ENCODE results near the gene DTHD1. TPM values are rescaled to one million over a fixed set of nuclear protein-coding genes. Genes with fewer than 3 reads are reported as not detected.

DTHD1 gene
- total and polyA plus RNA-seq, 2 experiments from 2014 or later, result not detected

DNA sequence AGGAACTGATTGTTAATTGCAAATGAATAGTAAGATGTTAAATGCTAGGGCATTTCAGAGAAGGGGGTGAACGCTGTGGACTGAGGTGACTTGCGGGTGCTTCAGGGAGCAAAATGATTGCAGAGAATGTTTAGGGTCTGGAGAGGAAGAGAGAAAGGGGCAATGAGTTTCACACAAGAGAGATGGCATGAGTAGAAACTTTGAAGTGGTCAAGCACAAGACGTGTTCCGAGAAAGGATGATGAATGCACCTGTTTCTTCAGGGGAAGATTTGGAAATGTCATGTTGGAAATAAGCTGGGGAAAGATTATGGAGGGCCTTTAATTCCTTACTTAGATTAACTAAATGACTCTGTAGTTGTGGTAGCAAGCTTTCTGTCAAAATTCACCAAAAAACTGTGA, 43.4 kb downstream of the DTHD1 start:
- no peaks in the 10 kb centered on the region for H3K79me2 ChIP-seq (ENCODE audit: insufficient read depth)
- H3K9ac ChIP-seq, result no peak overlapping the region
- 48 to 56% methylated on average over 4 of the region's 4 CpGs for WGBS, 2 experiments (ENCODE audit: low coverage in 1 of 2, low lambda C conversion rate in 2 of 2, missing lambda C conversion rate in 2 of 2)
- H4K20me1 ChIP-seq (ENCODE audit: insufficient read depth), result no peaks in the 10 kb centered on the region
- H3K4me2 ChIP-seq (ENCODE audit: unreplicated experiment), result no peak overlapping the region
- H3K27ac ChIP-seq, result no peak overlapping the region
- H3K4me1 ChIP-seq (ENCODE audit: insufficient read depth), result no peaks in the 10 kb centered on the region
- TF ChIP-seq EZH2phosphoT487 (IDR thresholded peaks at IDR 0.05; ENCODE audit: insufficient read depth, low read depth) (no peak), EZH2 (IDR thresholded peaks at IDR 0.05; ENCODE audit: insufficient read depth, poor library complexity, severe bottlenecking) (no peak)
- no peak overlapping the region for H3K4me3 ChIP-seq
- DNase-seq, result no peak
- no peak overlapping the region for H2AFZ ChIP-seq
- H3K9me2 ChIP-seq (ENCODE audit: insufficient read depth), result no peaks in the 10 kb centered on the region
- in situ Hi-C loops (cut with MboI), result loop anchor here (25.0 kb wide), 2 partner anchors 87 to 1062 kb away; no protein-coding TSS in a partner anchor
- H3F3A ChIP-seq (ENCODE audit: insufficient read depth), result no peaks in the 10 kb centered on the region
- H3K9me3 ChIP-seq (ENCODE audit: low read depth), result no peaks in the 10 kb centered on the region
- no peaks in the 10 kb centered on the region for H3K27me3 ChIP-seq (replicated peaks; ENCODE audit: insufficient read depth)
- H3K36me3 ChIP-seq (ENCODE audit: low read depth), result no peaks in the 10 kb centered on the region

- no peaks in the 10 kb centered on the region for H3K79me2 ChIP-seq (ENCODE audit: insufficient read depth)
- H3K9me2 ChIP-seq (ENCODE audit: insufficient read depth), result no peaks in the 10 kb centered on the region
- H3K4me3 ChIP-seq, result no peak overlapping the region
- no peaks in the 10 kb centered on the region for H3F3A ChIP-seq (ENCODE audit: insufficient read depth)
- no peak overlapping the region for H2AFZ ChIP-seq
- no peak overlapping the region for H3K9ac ChIP-seq
- no peaks in the 10 kb centered on the region for H3K9me3 ChIP-seq (ENCODE audit: low read depth)
- no peaks in the 10 kb centered on the region for H3K36me3 ChIP-seq (ENCODE audit: low read depth)
- H3K4me2 ChIP-seq (ENCODE audit: unreplicated experiment), result no peak overlapping the region
- WGBS, 2 experiments (ENCODE audit: low coverage in 1 of 2, low lambda C conversion rate in 2 of 2, missing lambda C conversion rate in 2 of 2), result 13 to 25% methylated on average over 1 of the region's 1 CpG
- DNase-seq, result no peak
- no peaks in the 10 kb centered on the region for H3K4me1 ChIP-seq (ENCODE audit: insufficient read depth)
- no peak overlapping the region for H3K27ac ChIP-seq
- TF ChIP-seq EZH2phosphoT487 (IDR thresholded peaks at IDR 0.05; ENCODE audit: insufficient read depth, low read depth) (no peak), EZH2 (IDR thresholded peaks at IDR 0.05; ENCODE audit: insufficient read depth, poor library complexity, severe bottlenecking) (no peak)
- H3K27me3 ChIP-seq (replicated peaks; ENCODE audit: insufficient read depth), result no peaks in the 10 kb centered on the region
- in situ Hi-C loops (cut with MboI), result loop anchor here (25.0 kb wide), 1 partner anchor 1062 kb away; no protein-coding TSS in a partner anchor
- H4K20me1 ChIP-seq (ENCODE audit: insufficient read depth), result no peaks in the 10 kb centered on the region
Observed at GRCh38 chr4:36325499-36325898, 44.1 kb downstream of the DTHD1 start.

DNA sequence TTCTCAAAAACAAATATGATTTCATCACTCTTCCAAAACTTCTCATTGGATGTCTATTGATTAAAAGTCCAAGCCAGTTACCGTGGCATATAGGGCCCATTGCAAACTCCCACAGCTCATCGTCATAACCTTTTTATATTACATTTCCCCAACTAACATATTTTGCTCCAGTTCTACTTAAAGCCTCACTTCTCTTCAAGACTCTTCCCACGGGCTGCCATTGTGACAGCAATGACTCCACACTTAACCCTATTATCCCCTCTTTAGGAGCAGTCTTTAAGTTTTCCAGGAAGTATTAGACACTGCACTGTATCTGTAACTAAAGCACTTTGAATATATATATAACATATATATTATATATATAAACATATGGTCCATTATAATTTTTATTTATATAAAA, 44.5 kb downstream of the DTHD1 start:
- Histone ChIP-seq H3K27me3 (replicated peaks; ENCODE audit: insufficient read depth) (no peaks in the 10 kb centered on the region), H3K27ac (no peak overlapping the region), H4K20me1 (ENCODE audit: insufficient read depth) (no peaks in the 10 kb centered on the region), H3K9me3 (ENCODE audit: low read depth) (no peaks in the 10 kb centered on the region), H3F3A (ENCODE audit: insufficient read depth) (no peaks in the 10 kb centered on the region), H2AFZ (no peak overlapping the region), H3K4me3 (no peak overlapping the region), H3K4me1 (ENCODE audit: insufficient read depth) (no peaks in the 10 kb centered on the region), H3K36me3 (ENCODE audit: low read depth) (no peaks in the 10 kb centered on the region), H3K79me2 (ENCODE audit: insufficient read depth) (no peaks in the 10 kb centered on the region), H3K9me2 (ENCODE audit: insufficient read depth) (no peaks in the 10 kb centered on the region), H3K4me2 (ENCODE audit: unreplicated experiment) (no peak overlapping the region), H3K9ac (no peak overlapping the region)
- WGBS, 2 experiments (ENCODE audit: low coverage in 1 of 2, low lambda C conversion rate in 2 of 2, missing lambda C conversion rate in 2 of 2), result 24 to 25% methylated on average over 3 of the region's 3 CpGs
- no peak for TF ChIP-seq EZH2phosphoT487 (IDR thresholded peaks at IDR 0.05; ENCODE audit: insufficient read depth, low read depth)
- no peak for DNase-seq
- in situ Hi-C loops (cut with MboI), result loop anchor here (25.0 kb wide), 1 partner anchor 1061 kb away; no protein-coding TSS in a partner anchor

- in situ Hi-C loops (cut with MboI), result loop anchor here (25.0 kb wide), 1 partner anchor 1061 kb away; no protein-coding TSS in a partner anchor
- H3K27ac ChIP-seq, result no peak overlapping the region
- 47 to 75% methylated on average over 4 of the region's 4 CpGs for WGBS, 2 experiments (ENCODE audit: low coverage in 1 of 2, low lambda C conversion rate in 2 of 2, missing lambda C conversion rate in 2 of 2)
- no peak for DNase-seq
- no peak overlapping the region for H3K9ac ChIP-seq
- TF ChIP-seq EZH2 (IDR thresholded peaks at IDR 0.05; ENCODE audit: insufficient read depth, poor library complexity, severe bottlenecking), result no peak
- no peak for TF ChIP-seq EZH2phosphoT487 (IDR thresholded peaks at IDR 0.05; ENCODE audit: insufficient read depth, low read depth)
- no peaks in the 10 kb centered on the region for H3K9me3 ChIP-seq (ENCODE audit: low read depth)
- no peaks in the 10 kb centered on the region for H3F3A ChIP-seq (ENCODE audit: insufficient read depth)
- H3K79me2 ChIP-seq (ENCODE audit: insufficient read depth), result no peaks in the 10 kb centered on the region
- no peaks in the 10 kb centered on the region for H3K4me1 ChIP-seq (ENCODE audit: insufficient read depth)
- H2AFZ ChIP-seq, result no peak overlapping the region
- H3K4me3 ChIP-seq, result no peak overlapping the region
- H3K27me3 ChIP-seq (replicated peaks; ENCODE audit: insufficient read depth), result no peaks in the 10 kb centered on the region
- no peak overlapping the region for H3K4me2 ChIP-seq (ENCODE audit: unreplicated experiment)
- H3K9me2 ChIP-seq (ENCODE audit: insufficient read depth), result no peaks in the 10 kb centered on the region
- H3K36me3 ChIP-seq (ENCODE audit: low read depth), result no peaks in the 10 kb centered on the region
- H4K20me1 ChIP-seq (ENCODE audit: insufficient read depth), result no peaks in the 10 kb centered on the region
Observed at GRCh38 chr4:36326476-36327029, 45.1 kb downstream of the DTHD1 start.
